Measurements from ENCODE around the gene ANXA4. TPM values are rescaled to one million over a fixed set of nuclear protein-coding genes. Genes with fewer than 3 reads are reported as not detected.

ANXA4 gene
- total and polyA plus RNA-seq, 5 experiments from 2014 or later = 2.9 to 15.8 (median 8.0) TPM

DNA sequence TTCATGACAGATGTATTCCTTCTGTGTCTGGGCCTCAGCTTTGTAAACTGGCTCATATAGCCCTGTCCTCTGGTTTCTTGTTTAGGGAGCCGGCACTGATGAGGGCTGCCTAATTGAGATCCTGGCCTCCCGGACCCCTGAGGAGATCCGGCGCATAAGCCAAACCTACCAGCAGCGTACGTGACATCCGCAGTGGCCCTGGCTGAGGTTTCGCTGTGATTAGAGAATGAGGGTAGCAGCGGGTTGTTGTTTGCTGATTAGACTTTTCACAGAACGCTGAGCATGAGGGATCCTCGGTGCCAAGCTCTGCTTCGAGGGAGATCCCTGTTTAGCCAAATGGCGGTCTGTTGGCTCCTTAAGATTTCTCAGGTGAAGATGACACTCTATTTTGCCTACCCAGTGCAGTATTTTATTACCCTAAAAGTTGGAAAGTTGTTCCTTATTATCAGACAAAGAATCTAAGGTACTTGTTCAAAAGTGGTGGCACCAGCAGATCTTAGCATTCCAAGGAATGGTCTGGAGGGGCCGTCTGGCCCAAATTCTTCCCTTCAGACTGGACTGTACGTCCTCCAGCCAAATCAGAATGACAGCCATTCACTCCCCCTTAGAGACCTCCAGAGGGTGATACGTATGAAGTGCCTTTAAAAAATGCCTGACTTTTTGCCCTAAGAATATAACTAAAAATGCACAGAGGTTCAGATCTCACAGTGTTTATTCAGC lies 66.0 kb downstream of the ANXA4 start:
- no peak overlapping the region for H3K4me3 Mint-ChIP-seq
- H3K36me3 Mint-ChIP-seq = no peaks in the 10 kb centered on the region
- POLR2A ChIA-PET = no interaction called here
- no peaks in the 10 kb centered on the region for H3K9me3 Mint-ChIP-seq
- DNase-seq (no peak), ATAC-seq (no peak)
- H3K4me1 Mint-ChIP-seq = peaks cover 4 to 18% (median 13%) of the 10 kb centered on the region in 4 donors
- H3K27me3 Mint-ChIP-seq = no peaks in the 10 kb centered on the region
- no peak overlapping the region for H3K27ac Mint-ChIP-seq

- Mint-ChIP-seq H3K4me1 (no peaks in the 10 kb centered on the region), H3K27ac (no peak overlapping the region), H3K4me3 (no peak overlapping the region)
Measured at GRCh38 chr2:69810550-69810949, 68.6 kb downstream of the ANXA4 start.

DNA sequence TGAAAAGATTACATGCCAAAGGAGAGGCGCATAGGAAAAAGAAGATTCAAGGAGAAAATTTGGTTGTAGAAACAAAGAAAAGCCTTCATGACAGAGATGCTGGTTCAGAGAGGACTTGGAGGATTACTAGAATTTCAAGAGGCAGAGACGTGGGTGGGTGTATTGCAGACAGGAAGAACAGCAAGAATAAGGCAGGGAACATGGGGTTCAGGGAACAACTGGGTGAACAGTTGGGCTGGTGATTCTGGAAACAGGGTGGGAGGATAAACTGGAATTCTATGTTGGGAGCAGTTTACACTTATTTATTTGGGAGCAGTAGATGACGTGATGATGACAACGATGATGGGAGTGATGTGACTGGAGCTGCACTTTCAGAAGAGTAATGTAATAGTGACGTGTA lies 69.1 kb downstream of the ANXA4 start:
- no peaks in the 10 kb centered on the region for H3K9me3 Mint-ChIP-seq
- POLR2A ChIA-PET = interaction anchor here (0.6 kb wide), 1 partner anchor 80 kb away, joined by 3 read pairs; no protein-coding TSS in a partner anchor
- no peak for ATAC-seq

More at GRCh38 chr2:69810550-69810949, 68.6 kb downstream of the ANXA4 start:
- DNase-seq (no peak), ATAC-seq (no peak)
- POLR2A ChIA-PET = no interaction called here
- H3K36me3 Mint-ChIP-seq = no peaks in the 10 kb centered on the region
- H3K9me3 Mint-ChIP-seq = no peaks in the 10 kb centered on the region
- H3K27me3 Mint-ChIP-seq = no peaks in the 10 kb centered on the region

DNA sequence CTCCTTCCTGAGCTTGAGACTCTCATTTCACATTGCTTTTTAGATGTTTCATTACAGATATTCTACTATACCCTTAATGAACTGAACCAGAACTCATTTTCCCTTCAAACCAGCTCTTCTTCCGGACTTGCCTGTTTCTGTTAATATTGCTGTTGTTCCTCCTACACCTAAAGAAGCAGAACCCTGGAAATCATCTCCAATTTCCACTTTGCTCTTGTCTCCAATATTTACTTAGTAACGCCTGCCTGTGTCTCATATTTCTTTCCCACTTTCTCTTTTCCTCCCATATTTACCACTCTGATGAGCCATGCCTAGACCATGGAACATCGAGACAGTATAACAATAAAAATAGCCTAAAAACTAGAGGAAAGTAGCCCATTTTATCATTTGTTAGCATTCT lies 69.7 kb downstream of the ANXA4 start:
- ATAC-seq = no peak
- Mint-ChIP-seq H3K27ac (no peak overlapping the region), H3K36me3 (no peaks in the 10 kb centered on the region), H3K4me1 (peaks cover 0 to 2% (median 0%) of the 10 kb centered on the region in 4 donors), H3K27me3 (no peaks in the 10 kb centered on the region), H3K9me3 (no peaks in the 10 kb centered on the region), H3K4me3 (no peak overlapping the region)
- no peak for DNase-seq
- POLR2A ChIA-PET = interaction anchor here (0.6 kb wide), 1 partner anchor 80 kb away, joined by 3 read pairs; no protein-coding TSS in a partner anchor

More for the DNA sequence above, 69.1 kb downstream of the ANXA4 start:
- Mint-ChIP-seq H3K27me3 (no peaks in the 10 kb centered on the region), H3K36me3 (no peaks in the 10 kb centered on the region), H3K4me3 (no peak overlapping the region), H3K27ac (no peak overlapping the region), H3K4me1 (no peaks in the 10 kb centered on the region)
- DNase-seq = no peak

GRCh38 chr2:69815717-69816116 lies 73.8 kb downstream of the ANXA4 start:
- H3K9me3 Mint-ChIP-seq = no peaks in the 10 kb centered on the region
- peaks cover 0 to 6% (median 2%) of the 10 kb centered on the region in 4 donors for H3K4me1 Mint-ChIP-seq
- no peak for DNase-seq
- no peak overlapping the region for H3K4me3 Mint-ChIP-seq
- H3K27ac Mint-ChIP-seq = no peak overlapping the region
- POLR2A ChIA-PET = interaction anchor here (0.6 to 1.3 kb wide), 2 partner anchors 91 to 167 kb away, joined by 4 to 8 read pairs; no protein-coding TSS in a partner anchor
- H3K27me3 Mint-ChIP-seq = no peaks in the 10 kb centered on the region
- no peak for ATAC-seq
- H3K36me3 Mint-ChIP-seq = no peaks in the 10 kb centered on the region

DNA sequence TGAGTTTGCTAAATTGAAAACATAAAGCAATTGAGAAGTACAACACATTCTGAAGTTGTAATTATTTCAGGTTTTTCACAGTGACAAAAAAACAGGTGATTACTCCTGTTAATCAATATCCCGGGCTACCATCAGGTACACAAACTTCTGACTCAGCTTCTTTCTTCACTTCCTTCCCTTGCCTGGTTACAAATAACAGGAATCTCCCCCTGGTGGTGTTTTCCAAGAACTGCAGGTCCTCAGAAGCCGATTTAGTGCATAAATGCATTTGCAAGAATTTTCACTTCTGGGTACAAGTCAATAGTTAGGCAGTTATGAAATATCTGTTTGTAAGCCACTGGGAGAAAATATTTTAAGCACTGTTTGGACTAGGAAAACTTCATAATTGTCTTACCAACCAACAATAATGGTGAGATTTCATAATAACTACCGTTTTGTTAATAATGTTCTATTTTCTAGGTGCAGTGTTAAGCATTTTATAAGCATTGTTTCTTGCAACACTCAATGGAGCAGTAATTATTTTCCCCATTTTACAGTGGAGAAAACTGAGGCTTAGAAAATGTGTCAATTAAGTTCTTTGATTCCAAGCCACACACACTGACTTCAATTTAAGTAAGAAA lies 75.1 kb downstream of the ANXA4 start:
- Mint-ChIP-seq H3K27ac (no peak overlapping the region), H3K36me3 (no peaks in the 10 kb centered on the region), H3K4me3 (no peak overlapping the region), H3K4me1 (peaks cover 0 to 6% (median 2%) of the 10 kb centered on the region in 4 donors), H3K27me3 (no peaks in the 10 kb centered on the region), H3K9me3 (no peaks in the 10 kb centered on the region)
- DNase-seq (peak; percentile 19 to 90 (median 74)), ATAC-seq (peak; percentile 71 to 78)
- POLR2A ChIA-PET = interaction anchor here (0.7 to 1.2 kb wide), 2 partner anchors 12 to 92 kb away, joined by 4 read pairs; partner anchors contain the start of gene GMCL1

GRCh38 chr2:69817729-69818501 lies 76.0 kb downstream of the ANXA4 start:
- DNase-seq (no peak), ATAC-seq (no peak)
- H3K4me1 Mint-ChIP-seq = peaks cover 0 to 6% (median 2%) of the 10 kb centered on the region in 4 donors
- no peak overlapping the region for H3K27ac Mint-ChIP-seq
- POLR2A ChIA-PET = interaction anchor here (1.0 kb wide), 1 partner anchor 75 kb away, joined by 3 read pairs; the partner anchor contains the start of gene SNRNP27
- no peak overlapping the region for H3K4me3 Mint-ChIP-seq
- no peaks in the 10 kb centered on the region for H3K27me3 Mint-ChIP-seq
- no peaks in the 10 kb centered on the region for H3K9me3 Mint-ChIP-seq
- H3K36me3 Mint-ChIP-seq = no peaks in the 10 kb centered on the region

- Mint-ChIP-seq H3K27me3 (no peaks in the 10 kb centered on the region), H3K36me3 (peaks cover 0 to 8% (median under 1%) of the 10 kb centered on the region in 3 donors), H3K27ac (peak overlapping the region; percentile 91 to 99 (median 96)), H3K4me3 (peak overlapping the region; percentile 76 to 99 (median 90)), H3K4me1 (peaks cover 9 to 45% (median 43%) of the 10 kb centered on the region in 4 donors), H3K9me3 (no peaks in the 10 kb centered on the region)
- ATAC-seq = no peak
- no peak for DNase-seq
- POLR2A ChIA-PET = interaction anchor here (1.0 to 2.9 kb wide), 5 partner anchors 15 to 474 kb away, joined by 3 to 9 read pairs (median 4); partner anchors contain the start of genes C2orf42, FAM136A and PCBP1
Measured at GRCh38 chr2:69827796-69828540, 86.0 kb downstream of the ANXA4 start.

- Mint-ChIP-seq H3K36me3 (peaks cover 0 to 16% (median 2%) of the 10 kb centered on the region in 3 donors), H3K4me1 (peaks cover 12 to 55% (median 51%) of the 10 kb centered on the region in 4 donors), H3K27me3 (no peaks in the 10 kb centered on the region), H3K9me3 (no peaks in the 10 kb centered on the region), H3K4me3 (peak overlapping the region; percentile 88 to 99 (median 92)), H3K27ac (peak overlapping the region; percentile 91 to 99 (median 96))
- DNase-seq (no peak), ATAC-seq (no peak)
- POLR2A ChIA-PET = interaction anchor here (0.6 to 2.9 kb wide), 16 partner anchors 12 to 473 kb away, joined by 3 to 9 read pairs (median 4); partner anchors contain the start of genes ANXA4, C2orf42, FAM136A and MXD1
Measured at GRCh38 chr2:69828938-69829255, 87.0 kb downstream of the ANXA4 start.

- no peaks in the 10 kb centered on the region for H3K9me3 Mint-ChIP-seq
- peak; percentile 90 for ATAC-seq
- POLR2A ChIA-PET = interaction anchor here (0.6 to 2.9 kb wide), 16 partner anchors 13 to 472 kb away, joined by 3 to 9 read pairs (median 4); partner anchors contain the start of genes ANXA4, C2orf42, FAM136A and MXD1
- DNase-seq = peak; percentile 97 to 99 (median 99)
- peak within 1 kb of the TSS; percentile 91 to 99 (median 96) for H3K27ac Mint-ChIP-seq
- no peaks in the 10 kb centered on the region for H3K27me3 Mint-ChIP-seq
- peak within 1 kb of the TSS; percentile 88 to 99 (median 92) for H3K4me3 Mint-ChIP-seq
- H3K4me1 Mint-ChIP-seq = peaks cover 16 to 60% (median 56%) of the 10 kb centered on the region in 4 donors
- peaks cover 0 to 21% (median 2%) of the 10 kb centered on the region in 3 donors for H3K36me3 Mint-ChIP-seq
Measured at GRCh38 chr2:69829256-69830044, 87.5 kb downstream of the ANXA4 start, which contains the start of gene GMCL1. Gene GMCL1, plus strand, starts transcription at chr2:69829660. Its CDS starts 233 bp downstream, at chr2:69829893.

All from naive thymus-derived CD8-positive, alpha-beta T cell (primary cell).